GM23338 (cell line): ENCODE data around the gene TBKBP1. TPM values are rescaled to one million over a fixed set of nuclear protein-coding genes. Genes with fewer than 3 reads are reported as not detected.

Experiments used
- ATAC-seq: fragments of 200-7000 bp; cut with Tn5 transposase; 3 replicates; pipeline ENCODE4 v1.9.1; 2020
- DNase-seq: peaks from one replicate; pipeline ENCODE4 v3.0.0-alpha.2; 2015; ENCODE audit warnings: low spot score
- H2AFZ ChIP-seq: fragments of 200-600 bp; sonication (generic); 2 replicates; pipeline ENCODE4 v1.8.0; 2016; ENCODE audit warnings: antibody characterized with exemption, mild to moderate bottlenecking, moderate library complexity
- H3F3A ChIP-seq: fragments of 200-600 bp; sonication (generic); replicated peaks from 2 replicates; pipeline ENCODE4 v1.8.0; 2017; ENCODE audit warnings: antibody characterized with exemption, mixed run types, low read depth
- H3K27ac ChIP-seq: fragments of 200-600 bp; sonication (generic); 2 replicates; pipeline ENCODE4 v1.6.1; 2016; ENCODE audit warnings: low read depth
- H3K27me3 ChIP-seq: fragments of 200-600 bp; sonication (generic); 2 replicates; pipeline ENCODE4 v1.8.0; 2016; ENCODE audit warnings: mild to moderate bottlenecking, mixed run types, moderate library complexity; ENCODE audit not compliant: insufficient read depth
- H3K36me3 ChIP-seq: fragments of 200-600 bp; sonication (generic); 2 replicates; pipeline ENCODE4 v1.8.0; 2016; ENCODE audit warnings: mild to moderate bottlenecking; ENCODE audit not compliant: insufficient read depth
- H3K4me1 ChIP-seq: fragments of 200-600 bp; sonication (generic); 2 replicates; pipeline ENCODE4 v1.8.0; 2016; ENCODE audit warnings: mild to moderate bottlenecking, moderate library complexity; ENCODE audit not compliant: insufficient read depth
- H3K4me2 ChIP-seq: fragments of 200-600 bp; sonication (generic); 2 replicates; pipeline ENCODE4 v1.7.1; 2017; ENCODE audit warnings: mixed run types
- H3K4me3 ChIP-seq: fragments of 200-600 bp; sonication (generic); 2 replicates; pipeline ENCODE4 v1.6.1; 2016; ENCODE audit warnings: mixed run types
- H3K79me2 ChIP-seq: fragments of 200-600 bp; sonication (generic); replicated peaks from 2 replicates; pipeline ENCODE4 v1.8.0; 2017; ENCODE audit warnings: mild to moderate bottlenecking; ENCODE audit not compliant: insufficient read depth
- H3K9me2 ChIP-seq: fragments of 200-600 bp; sonication (generic); 2 replicates; pipeline ENCODE4 v1.8.0; 2017; ENCODE audit not compliant: insufficient read depth
- H4K20me1 ChIP-seq: fragments of 200-600 bp; sonication (generic); replicated peaks from 2 replicates; pipeline ENCODE4 v1.8.0; 2017; ENCODE audit warnings: mild to moderate bottlenecking; ENCODE audit not compliant: insufficient read depth
- H3K27ac Mint-ChIP-seq: 2 replicates; pipeline ENCODE4 v1.8.0; 2020; ENCODE audit warnings: inconsistent platforms, mild to moderate bottlenecking, moderate library complexity, mixed read lengths
- H3K27me3 Mint-ChIP-seq: 3 replicates; pipeline ENCODE4 v1.8.0; 2022; ENCODE audit warnings: low read depth, mild to moderate bottlenecking, moderate library complexity, mixed read lengths, inconsistent platforms; ENCODE audit not compliant: insufficient read depth, poor library complexity
- H3K36me3 Mint-ChIP-seq: 3 replicates; pipeline ENCODE4 v1.8.0; 2021; ENCODE audit warnings: low read depth, mild to moderate bottlenecking, inconsistent platforms, moderate library complexity, mixed read lengths
- H3K4me1 Mint-ChIP-seq: 3 replicates; pipeline ENCODE4 v1.8.0; 2020; ENCODE audit warnings: mild to moderate bottlenecking, inconsistent platforms, mixed read lengths
- H3K4me3 Mint-ChIP-seq: 3 replicates; pipeline ENCODE4 v1.8.0; 2021; ENCODE audit warnings: moderate library complexity, mild to moderate bottlenecking, inconsistent platforms, mixed read lengths
- H3K9me3 Mint-ChIP-seq: 3 replicates; pipeline ENCODE4 v1.8.0; 2020; ENCODE audit warnings: moderate library complexity, mild to moderate bottlenecking, inconsistent platforms, mixed read lengths
- CTCF ChIP-seq, 2 experiments: fragments of 200-600 bp in 1 of 2; sonication (generic) in 1 of 2; conservative IDR thresholded peaks; 2 replicates each; pipeline versions ENCODE4 v1.5.1 to v1.6.1; 2016 to 2017; ENCODE audit warnings: antibody characterized with exemption in 2 of 2, low read depth in 2 of 2, mild to moderate bottlenecking in 2 of 2, moderate library complexity in 1 of 2
- EZH2phosphoT487 ChIP-seq: fragments of 200-600 bp; sonication (generic); IDR thresholded peaks from one replicate; pipeline ENCODE4 v1.8.1; 2018; ENCODE audit warnings: antibody characterized with exemption; ENCODE audit not compliant: unreplicated experiment
- JUNB ChIP-seq: IDR thresholded peaks from one replicate; pipeline ENCODE4 v1.6.1; 2016; ENCODE audit warnings: antibody characterized with exemption; ENCODE audit not compliant: unreplicated experiment
- POLR2AphosphoS5 ChIP-seq: IDR thresholded peaks from 2 replicates; pipeline ENCODE4 v1.6.1; 2016; ENCODE audit warnings: antibody characterized with exemption, low read depth
- REST ChIP-seq: IDR thresholded peaks from one replicate; pipeline ENCODE4 v1.6.1; 2018; ENCODE audit warnings: antibody characterized with exemption; ENCODE audit not compliant: unreplicated experiment
- STAT1 ChIP-seq: IDR thresholded peaks from one replicate; pipeline ENCODE4 v1.6.1; 2016; ENCODE audit warnings: antibody characterized with exemption; ENCODE audit not compliant: unreplicated experiment
- ZNF114 ChIP-seq: fragments of 250-450 bp; sonication (Bioruptor Pico); IDR thresholded peaks from 2 replicates; pipeline ENCODE4 v1.5.0; 2020; ENCODE audit warnings: mild to moderate bottlenecking, moderate library complexity
- ZNF331 ChIP-seq: fragments of 250-450 bp; sonication (Bioruptor Pico); IDR thresholded peaks from 2 replicates; pipeline ENCODE4 v1.5.0; 2020; ENCODE audit warnings: low read depth, mild to moderate bottlenecking, moderate library complexity
- polyA plus RNA-seq: library from polyadenylated mRNA; unstranded; fragments of >200 nt; fragmentation: Nextera tagmentation; extraction: Ambion mirVana; gene quantifications from 2 replicates; pipeline ENCODE4 v1.2.1, GENCODE V29; 2016
- total RNA-seq: library from RNA; depleted of rRNA; stranded (reverse); fragments of >200 nt; shearing (Covaris generic); gene quantifications from 2 replicates; pipeline ENCODE4 v1.2.3, GENCODE V29; 2014
- TF ChIP-seq, protein P1 (sequence below): fragments of 250-450 bp; sonication (Bioruptor Pico); IDR thresholded peaks from 2 replicates; pipeline ENCODE4 v1.5.0; 2020; ENCODE audit warnings: mild to moderate bottlenecking, moderate library complexity

Gene TBKBP1
- total and polyA plus RNA-seq, 2 experiments from 2014 or later = 2.5 to 12.1 TPM

- TF ChIP-seq CTCF (conservative IDR thresholded peaks at IDR 0.05; ENCODE audit: low read depth in 2 of 2) (no peak), STAT1 (no peak)
- TF ChIP-seq, protein P1, sequence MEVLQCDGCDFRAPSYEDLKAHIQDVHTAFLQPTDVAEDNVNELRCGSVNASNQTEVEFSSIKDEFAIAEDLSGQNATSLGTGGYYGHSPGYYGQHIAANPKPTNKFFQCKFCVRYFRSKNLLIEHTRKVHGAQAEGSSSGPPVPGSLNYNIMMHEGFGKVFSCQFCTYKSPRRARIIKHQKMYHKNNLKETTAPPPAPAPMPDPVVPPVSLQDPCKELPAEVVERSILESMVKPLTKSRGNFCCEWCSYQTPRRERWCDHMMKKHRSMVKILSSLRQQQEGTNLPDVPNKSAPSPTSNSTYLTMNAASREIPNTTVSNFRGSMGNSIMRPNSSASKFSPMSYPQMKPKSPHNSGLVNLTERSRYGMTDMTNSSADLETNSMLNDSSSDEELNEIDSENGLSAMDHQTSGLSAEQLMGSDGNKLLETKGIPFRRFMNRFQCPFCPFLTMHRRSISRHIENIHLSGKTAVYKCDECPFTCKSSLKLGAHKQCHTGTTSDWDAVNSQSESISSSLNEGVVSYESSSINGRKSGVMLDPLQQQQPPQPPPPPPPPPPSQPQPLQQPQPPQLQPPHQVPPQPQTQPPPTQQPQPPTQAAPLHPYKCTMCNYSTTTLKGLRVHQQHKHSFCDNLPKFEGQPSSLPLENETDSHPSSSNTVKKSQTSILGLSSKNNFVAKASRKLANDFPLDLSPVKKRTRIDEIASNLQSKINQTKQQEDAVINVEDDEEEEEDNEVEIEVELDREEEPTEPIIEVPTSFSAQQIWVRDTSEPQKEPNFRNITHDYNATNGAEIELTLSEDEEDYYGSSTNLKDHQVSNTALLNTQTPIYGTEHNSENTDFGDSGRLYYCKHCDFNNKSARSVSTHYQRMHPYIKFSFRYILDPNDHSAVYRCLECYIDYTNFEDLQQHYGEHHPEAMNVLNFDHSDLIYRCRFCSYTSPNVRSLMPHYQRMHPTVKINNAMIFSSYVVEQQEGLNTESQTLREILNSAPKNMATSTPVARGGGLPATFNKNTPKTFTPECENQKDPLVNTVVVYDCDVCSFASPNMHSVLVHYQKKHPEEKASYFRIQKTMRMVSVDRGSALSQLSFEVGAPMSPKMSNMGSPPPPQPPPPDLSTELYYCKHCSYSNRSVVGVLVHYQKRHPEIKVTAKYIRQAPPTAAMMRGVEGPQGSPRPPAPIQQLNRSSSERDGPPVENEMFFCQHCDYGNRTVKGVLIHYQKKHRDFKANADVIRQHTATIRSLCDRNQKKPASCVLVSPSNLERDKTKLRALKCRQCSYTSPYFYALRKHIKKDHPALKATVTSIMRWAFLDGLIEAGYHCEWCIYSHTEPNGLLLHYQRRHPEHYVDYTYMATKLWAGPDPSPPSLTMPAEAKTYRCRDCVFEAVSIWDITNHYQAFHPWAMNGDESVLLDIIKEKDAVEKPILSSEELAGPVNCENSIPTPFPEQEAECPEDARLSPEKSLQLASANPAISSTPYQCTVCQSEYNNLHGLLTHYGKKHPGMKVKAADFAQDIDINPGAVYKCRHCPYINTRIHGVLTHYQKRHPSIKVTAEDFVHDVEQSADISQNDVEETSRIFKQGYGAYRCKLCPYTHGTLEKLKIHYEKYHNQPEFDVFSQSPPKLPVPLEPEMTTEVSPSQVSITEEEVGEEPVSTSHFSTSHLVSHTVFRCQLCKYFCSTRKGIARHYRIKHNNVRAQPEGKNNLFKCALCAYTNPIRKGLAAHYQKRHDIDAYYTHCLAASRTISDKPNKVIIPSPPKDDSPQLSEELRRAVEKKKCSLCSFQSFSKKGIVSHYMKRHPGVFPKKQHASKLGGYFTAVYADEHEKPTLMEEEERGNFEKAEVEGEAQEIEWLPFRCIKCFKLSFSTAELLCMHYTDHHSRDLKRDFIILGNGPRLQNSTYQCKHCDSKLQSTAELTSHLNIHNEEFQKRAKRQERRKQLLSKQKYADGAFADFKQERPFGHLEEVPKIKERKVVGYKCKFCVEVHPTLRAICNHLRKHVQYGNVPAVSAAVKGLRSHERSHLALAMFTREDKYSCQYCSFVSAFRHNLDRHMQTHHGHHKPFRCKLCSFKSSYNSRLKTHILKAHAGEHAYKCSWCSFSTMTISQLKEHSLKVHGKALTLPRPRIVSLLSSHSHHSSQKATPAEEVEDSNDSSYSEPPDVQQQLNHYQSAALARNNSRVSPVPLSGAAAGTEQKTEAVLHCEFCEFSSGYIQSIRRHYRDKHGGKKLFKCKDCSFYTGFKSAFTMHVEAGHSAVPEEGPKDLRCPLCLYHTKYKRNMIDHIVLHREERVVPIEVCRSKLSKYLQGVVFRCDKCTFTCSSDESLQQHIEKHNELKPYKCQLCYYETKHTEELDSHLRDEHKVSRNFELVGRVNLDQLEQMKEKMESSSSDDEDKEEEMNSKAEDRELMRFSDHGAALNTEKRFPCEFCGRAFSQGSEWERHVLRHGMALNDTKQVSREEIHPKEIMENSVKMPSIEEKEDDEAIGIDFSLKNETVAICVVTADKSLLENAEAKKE (CRISPR knock-in tag) = no peak
Measured at GRCh38 chr17:47676510-47677165, 17.3 kb upstream of the TBKBP1 start (continued).

DNA sequence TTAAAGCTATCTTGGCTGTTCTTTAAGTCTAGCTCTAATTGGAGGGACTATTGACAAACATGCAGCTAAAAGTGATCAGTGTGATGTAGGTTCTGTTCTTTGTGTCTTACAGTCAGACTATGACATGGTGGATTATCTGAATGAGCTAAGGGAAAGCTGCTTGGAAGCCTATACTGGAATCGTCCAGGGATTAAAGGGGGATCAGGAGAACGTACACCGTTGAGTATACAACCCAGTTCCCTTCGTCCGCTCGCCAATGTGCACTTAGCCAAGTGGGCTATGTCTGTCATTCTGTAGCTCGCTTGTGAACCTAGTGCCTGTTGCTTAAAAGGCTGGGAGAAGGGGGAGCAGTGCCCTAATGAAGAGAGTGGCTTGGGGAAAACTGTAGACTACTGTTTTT is 15.8 kb upstream of the TBKBP1 start:
- Histone ChIP-seq H4K20me1 (peaks cover 28% of the 10 kb centered on the region), H2AFZ (no peak overlapping the region), H3K27ac (0 out of 2 replicates have a peak overlapping the region, but pooled peaks have one; percentile 10), H3K4me3 (no peak overlapping the region), H3K79me2 (peaks cover 12% of the 10 kb centered on the region), H3K4me1 (no peaks in the 10 kb centered on the region), H3K4me2 (no peak overlapping the region), H3K36me3 (peaks cover 96% of the 10 kb centered on the region), H3F3A (peaks cover 50% of the 10 kb centered on the region), H3K27me3 (no peaks in the 10 kb centered on the region), H3K9me2 (no peaks in the 10 kb centered on the region)
- no peaks in the 10 kb centered on the region for H3K9me3 Mint-ChIP-seq
- H3K36me3 Mint-ChIP-seq = peaks cover 98% of the 10 kb centered on the region
- peaks cover 8% of the 10 kb centered on the region for H3K27me3 Mint-ChIP-seq
- H3K27ac Mint-ChIP-seq = no peak overlapping the region
- no peak overlapping the region for H3K4me3 Mint-ChIP-seq
- H3K4me1 Mint-ChIP-seq = no peaks in the 10 kb centered on the region
- no peak for ATAC-seq
- no peak for DNase-seq
- no peak for TF ChIP-seq ZNF114 (CRISPR knock-in tag)
- no peak for TF ChIP-seq REST
- TF ChIP-seq EZH2phosphoT487 = no peak
- TF ChIP-seq ZNF331 (CRISPR knock-in tag) = no peak
- TF ChIP-seq POLR2AphosphoS5 = no peak
- TF ChIP-seq JUNB = no peak
